ENCODE data around the gene TOX3.

GRCh38 chr16:52398491-52398960 is 148.4 kb downstream of the TOX3 start:
- TF ChIP-seq, protein P1, sequence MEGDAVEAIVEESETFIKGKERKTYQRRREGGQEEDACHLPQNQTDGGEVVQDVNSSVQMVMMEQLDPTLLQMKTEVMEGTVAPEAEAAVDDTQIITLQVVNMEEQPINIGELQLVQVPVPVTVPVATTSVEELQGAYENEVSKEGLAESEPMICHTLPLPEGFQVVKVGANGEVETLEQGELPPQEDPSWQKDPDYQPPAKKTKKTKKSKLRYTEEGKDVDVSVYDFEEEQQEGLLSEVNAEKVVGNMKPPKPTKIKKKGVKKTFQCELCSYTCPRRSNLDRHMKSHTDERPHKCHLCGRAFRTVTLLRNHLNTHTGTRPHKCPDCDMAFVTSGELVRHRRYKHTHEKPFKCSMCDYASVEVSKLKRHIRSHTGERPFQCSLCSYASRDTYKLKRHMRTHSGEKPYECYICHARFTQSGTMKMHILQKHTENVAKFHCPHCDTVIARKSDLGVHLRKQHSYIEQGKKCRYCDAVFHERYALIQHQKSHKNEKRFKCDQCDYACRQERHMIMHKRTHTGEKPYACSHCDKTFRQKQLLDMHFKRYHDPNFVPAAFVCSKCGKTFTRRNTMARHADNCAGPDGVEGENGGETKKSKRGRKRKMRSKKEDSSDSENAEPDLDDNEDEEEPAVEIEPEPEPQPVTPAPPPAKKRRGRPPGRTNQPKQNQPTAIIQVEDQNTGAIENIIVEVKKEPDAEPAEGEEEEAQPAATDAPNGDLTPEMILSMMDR (IDR thresholded peaks at IDR 0.05): no peak
- TF ChIP-seq POLR2A (IDR thresholded peaks at IDR 0.05): no peak
- no peak for TF ChIP-seq EP300 (IDR thresholded peaks at IDR 0.05)

All from gastroesophageal sphincter (tissue), 3 donors.